ENCODE measurements around the gene DHRS7C. TPM values are rescaled to one million over a fixed set of nuclear protein-coding genes. Genes with fewer than 3 reads are reported as not detected.

Gene DHRS7C
- total RNA-seq, 4 donors from 2014 or later = not detected

GRCh38 chr17:9817086-9817485 lies 25.7 kb upstream of the DHRS7C start:
- H3K4me1 ChIP-seq = no peaks in the 10 kb centered on the region
- no peaks in the 10 kb centered on the region for H3K36me3 ChIP-seq
- H3K27me3 ChIP-seq = no peaks in the 10 kb centered on the region
- TF ChIP-seq POLR2A (IDR thresholded peaks at IDR 0.05) (no peak), CTCF (IDR thresholded peaks at IDR 0.05) (no peak)
- no peaks in the 10 kb centered on the region for H3K9me3 ChIP-seq
- intact Hi-C loops (cut with DNase I; ENCODE audit: low total_unique reads) = no loop called here
- H3K27ac ChIP-seq = no peak overlapping the region
- H3K4me3 ChIP-seq = no peak overlapping the region
- DNase-seq = no peak

DNA sequence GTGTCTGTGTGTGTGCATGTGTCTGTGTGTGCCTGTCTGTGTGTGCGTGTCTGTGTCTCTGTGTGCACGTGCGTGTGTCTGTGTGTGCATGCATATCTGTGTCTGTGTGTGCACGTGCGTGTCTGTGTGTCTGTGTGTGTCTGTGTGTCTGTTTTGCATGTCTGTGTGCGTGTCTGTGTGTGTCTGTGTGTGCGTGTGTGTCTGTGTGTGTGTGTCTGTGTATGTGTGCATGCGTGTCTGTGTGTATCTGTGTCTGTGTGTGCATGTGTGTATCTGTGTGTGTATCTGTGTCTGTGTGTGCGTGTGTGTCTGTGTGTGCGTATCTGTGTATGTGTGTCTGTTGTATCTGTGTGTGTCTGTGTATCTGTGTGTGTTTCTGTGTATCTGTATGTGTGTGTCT lies 25.1 kb upstream of the DHRS7C start:
- H3K27me3 ChIP-seq = no peaks in the 10 kb centered on the region
- no peaks in the 10 kb centered on the region for H3K36me3 ChIP-seq
- no peak overlapping the region for H3K4me3 ChIP-seq
- no peaks in the 10 kb centered on the region for H3K4me1 ChIP-seq
- H3K27ac ChIP-seq = no peak overlapping the region
- TF ChIP-seq CTCF (IDR thresholded peaks at IDR 0.05) (no peak), POLR2A (IDR thresholded peaks at IDR 0.05) (no peak)
- H3K9me3 ChIP-seq = no peaks in the 10 kb centered on the region
- DNase-seq = no peak
- intact Hi-C loops (cut with DNase I; ENCODE audit: low total_unique reads) = no loop called here

DNA sequence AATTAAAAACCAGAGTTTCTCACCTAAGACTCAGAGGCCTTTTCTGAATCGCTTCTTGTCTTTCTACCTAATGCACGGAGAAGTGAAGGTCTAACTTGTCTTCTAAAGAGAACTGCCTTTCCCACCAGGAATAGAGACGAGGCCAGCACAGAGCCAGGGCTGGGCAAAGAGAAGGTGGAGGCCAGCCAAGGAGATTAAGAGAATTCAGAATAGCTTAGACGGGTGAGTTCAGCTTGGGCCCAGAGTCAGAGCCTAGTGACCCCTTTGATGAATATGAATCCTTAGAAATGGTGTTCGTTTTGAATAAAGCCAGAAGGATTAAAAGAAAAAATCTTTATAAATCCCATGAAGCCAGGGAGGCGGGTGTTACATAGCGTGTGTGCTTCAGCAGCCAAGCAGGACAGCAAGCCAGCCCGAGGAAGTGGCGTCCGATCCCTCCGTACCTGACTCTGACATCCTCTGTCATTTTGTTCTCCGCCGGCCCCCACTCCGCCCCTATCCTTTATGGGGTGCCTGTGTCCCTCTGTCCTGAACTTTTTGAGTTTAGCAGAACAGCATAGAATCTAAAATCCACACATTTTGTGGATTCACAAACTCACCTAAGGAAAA lies 23.0 kb upstream of the DHRS7C start:
- Histone ChIP-seq H3K4me1 (no peaks in the 10 kb centered on the region), H3K4me3 (no peak overlapping the region), H3K9me3 (no peaks in the 10 kb centered on the region), H3K27me3 (no peaks in the 10 kb centered on the region), H3K36me3 (no peaks in the 10 kb centered on the region), H3K27ac (no peak overlapping the region)
- no peak for DNase-seq
- TF ChIP-seq POLR2A (IDR thresholded peaks at IDR 0.05) = no peak
- TF ChIP-seq CTCF (IDR thresholded peaks at IDR 0.05) = no peak
- intact Hi-C loops (cut with DNase I; ENCODE audit: low total_unique reads) = no loop called here

DNA sequence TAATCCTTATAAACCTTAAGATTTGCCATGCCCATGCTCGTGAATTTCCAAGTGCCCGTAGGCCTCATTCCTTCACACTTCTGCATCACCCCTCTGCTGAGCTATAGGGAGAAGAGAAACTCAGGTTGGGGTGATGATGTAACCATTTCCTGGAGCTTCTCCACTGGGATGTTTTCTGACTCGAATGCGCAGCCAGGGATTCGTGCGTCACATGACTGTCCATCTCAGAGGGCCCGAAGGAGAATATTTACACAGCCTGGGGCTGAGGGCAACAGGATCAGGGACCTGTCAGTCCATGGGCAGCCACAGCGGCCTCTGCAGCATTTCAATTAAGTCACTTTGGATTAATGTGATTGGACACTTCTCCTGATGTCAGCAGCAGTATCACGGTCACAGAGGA lies 21.8 kb upstream of the DHRS7C start:
- Histone ChIP-seq H3K36me3 (no peaks in the 10 kb centered on the region), H3K27ac (no peak overlapping the region), H3K9me3 (no peaks in the 10 kb centered on the region), H3K27me3 (no peaks in the 10 kb centered on the region), H3K4me3 (no peak overlapping the region), H3K4me1 (no peaks in the 10 kb centered on the region)
- intact Hi-C loops (cut with DNase I; ENCODE audit: low total_unique reads) = no loop called here
- no peak for TF ChIP-seq POLR2A (IDR thresholded peaks at IDR 0.05)
- TF ChIP-seq CTCF (IDR thresholded peaks at IDR 0.05) = no peak
- DNase-seq = no peak

DNA sequence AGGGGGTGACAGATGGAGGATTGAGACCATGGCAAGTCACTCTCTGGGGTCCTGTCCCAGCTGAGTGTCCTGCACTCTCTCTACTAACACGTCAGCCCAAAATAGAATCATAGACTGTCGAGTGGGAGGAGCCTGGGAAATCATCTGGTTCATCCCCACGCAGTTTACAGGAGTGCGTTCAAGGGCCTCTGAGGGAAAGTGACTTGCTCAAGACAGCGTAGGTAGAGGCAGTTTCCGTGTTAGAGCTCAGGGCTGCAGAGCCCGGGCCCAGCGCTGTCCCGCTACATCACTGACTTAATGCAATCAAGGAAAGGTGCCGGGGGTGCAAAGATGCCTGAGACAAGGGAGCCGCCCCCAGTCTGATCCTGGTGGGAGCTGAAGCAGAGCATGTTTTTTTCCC lies 20.1 kb upstream of the DHRS7C start:
- Histone ChIP-seq H3K9me3 (no peaks in the 10 kb centered on the region), H3K4me3 (no peak overlapping the region), H3K27me3 (no peaks in the 10 kb centered on the region), H3K27ac (no peak overlapping the region), H3K4me1 (no peaks in the 10 kb centered on the region), H3K36me3 (no peaks in the 10 kb centered on the region)
- intact Hi-C loops (cut with DNase I; ENCODE audit: low total_unique reads) = no loop called here
- no peak for TF ChIP-seq CTCF (IDR thresholded peaks at IDR 0.05)
- no peak for TF ChIP-seq POLR2A (IDR thresholded peaks at IDR 0.05)
- no peak for DNase-seq
